Upper lobe of right lung (tissue), 1 donor: ENCODE data around the gene CCN2. TPM values are rescaled to one million over a fixed set of nuclear protein-coding genes. Genes with fewer than 3 reads are reported as not detected.

Source experiments
- ATAC-seq: fragments of 200-7000 bp; cut with Tn5 transposase; one replicate; pipeline ENCODE4 v1.9.1; 2020; ENCODE audit warnings: mild to moderate bottlenecking, moderate library complexity
- DNase-seq: peaks from one replicate; pipeline ENCODE4 v3.0.0-alpha.2; 2020
- H3K27ac ChIP-seq: fragments of 200-600 bp; one replicate; pipeline ENCODE4 v1.8.0; 2022
- H3K27me3 ChIP-seq: fragments of 200-600 bp; one replicate; pipeline ENCODE4 v1.8.0; 2022; ENCODE audit warnings: mild to moderate bottlenecking
- H3K36me3 ChIP-seq: fragments of 200-600 bp; one replicate; pipeline ENCODE4 v1.8.0; 2022
- H3K4me1 ChIP-seq: fragments of 200-600 bp; one replicate; pipeline ENCODE4 v1.8.0; 2022
- H3K4me3 ChIP-seq: fragments of 200-600 bp; one replicate; pipeline ENCODE4 v1.8.0; 2022; ENCODE audit warnings: mild to moderate bottlenecking
- H3K9me3 ChIP-seq: fragments of 200-600 bp; one replicate; pipeline ENCODE4 v1.8.0; 2022
- intact Hi-C: fragments of 100-400 bp; cut with DNase I; formaldehyde crosslinking; loops from one replicate; pipeline ENCODE4 v1.11.0; 2022
- total RNA-seq: library from RNA; stranded (reverse); fragmentation: NEBNext Ultra II Directional; extraction: Animal tissue kit (Norgen Biotek cat#: 25700); gene quantifications from one replicate; pipeline ENCODE4 v1.2.1, GENCODE V29; 2021
- TF ChIP-seq, protein P1 (sequence below): fragments of 200-600 bp; IDR thresholded peaks from one replicate; pipeline ENCODE4 v1.8.0; 2022; ENCODE audit warnings: antibody characterized with exemption
- donor health status: DM: no; HTN: yes; CAD: no; lungs with severe emphysema.

The CCN2 gene
- total RNA-seq, 1 donor from 2014 or later, result 229 TPM

DNA sequence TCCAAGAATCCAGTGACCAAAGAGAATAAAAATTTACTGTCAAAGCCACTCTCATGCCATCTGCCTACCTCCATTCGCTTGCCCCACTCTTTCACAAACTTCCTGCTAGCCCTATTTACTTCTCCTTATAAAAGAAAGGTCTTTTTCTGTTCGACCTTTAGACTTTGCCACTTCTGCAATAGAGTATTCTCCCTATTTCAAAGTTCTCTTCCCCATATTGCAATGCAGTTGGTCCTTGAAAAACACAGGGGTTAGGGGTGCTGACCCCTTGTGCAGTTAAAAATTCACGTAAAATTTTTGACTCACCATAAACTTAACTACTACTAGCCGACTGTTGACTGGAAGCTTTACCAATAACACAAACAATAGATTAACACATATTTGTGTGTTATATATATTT is 15.0 kb downstream of the CCN2 start:
- H3K9me3 ChIP-seq, result no peaks in the 10 kb centered on the region
- no peak overlapping the region for H3K4me3 ChIP-seq
- H3K4me1 ChIP-seq, result no peaks in the 10 kb centered on the region
- no peaks in the 10 kb centered on the region for H3K36me3 ChIP-seq
- H3K27me3 ChIP-seq, result no peaks in the 10 kb centered on the region
- TF ChIP-seq, protein P1, sequence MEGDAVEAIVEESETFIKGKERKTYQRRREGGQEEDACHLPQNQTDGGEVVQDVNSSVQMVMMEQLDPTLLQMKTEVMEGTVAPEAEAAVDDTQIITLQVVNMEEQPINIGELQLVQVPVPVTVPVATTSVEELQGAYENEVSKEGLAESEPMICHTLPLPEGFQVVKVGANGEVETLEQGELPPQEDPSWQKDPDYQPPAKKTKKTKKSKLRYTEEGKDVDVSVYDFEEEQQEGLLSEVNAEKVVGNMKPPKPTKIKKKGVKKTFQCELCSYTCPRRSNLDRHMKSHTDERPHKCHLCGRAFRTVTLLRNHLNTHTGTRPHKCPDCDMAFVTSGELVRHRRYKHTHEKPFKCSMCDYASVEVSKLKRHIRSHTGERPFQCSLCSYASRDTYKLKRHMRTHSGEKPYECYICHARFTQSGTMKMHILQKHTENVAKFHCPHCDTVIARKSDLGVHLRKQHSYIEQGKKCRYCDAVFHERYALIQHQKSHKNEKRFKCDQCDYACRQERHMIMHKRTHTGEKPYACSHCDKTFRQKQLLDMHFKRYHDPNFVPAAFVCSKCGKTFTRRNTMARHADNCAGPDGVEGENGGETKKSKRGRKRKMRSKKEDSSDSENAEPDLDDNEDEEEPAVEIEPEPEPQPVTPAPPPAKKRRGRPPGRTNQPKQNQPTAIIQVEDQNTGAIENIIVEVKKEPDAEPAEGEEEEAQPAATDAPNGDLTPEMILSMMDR, result no peak
- DNase-seq (no peak), ATAC-seq (no peak)
- intact Hi-C loops, result no loop called here
- H3K27ac ChIP-seq, result no peak overlapping the region

DNA sequence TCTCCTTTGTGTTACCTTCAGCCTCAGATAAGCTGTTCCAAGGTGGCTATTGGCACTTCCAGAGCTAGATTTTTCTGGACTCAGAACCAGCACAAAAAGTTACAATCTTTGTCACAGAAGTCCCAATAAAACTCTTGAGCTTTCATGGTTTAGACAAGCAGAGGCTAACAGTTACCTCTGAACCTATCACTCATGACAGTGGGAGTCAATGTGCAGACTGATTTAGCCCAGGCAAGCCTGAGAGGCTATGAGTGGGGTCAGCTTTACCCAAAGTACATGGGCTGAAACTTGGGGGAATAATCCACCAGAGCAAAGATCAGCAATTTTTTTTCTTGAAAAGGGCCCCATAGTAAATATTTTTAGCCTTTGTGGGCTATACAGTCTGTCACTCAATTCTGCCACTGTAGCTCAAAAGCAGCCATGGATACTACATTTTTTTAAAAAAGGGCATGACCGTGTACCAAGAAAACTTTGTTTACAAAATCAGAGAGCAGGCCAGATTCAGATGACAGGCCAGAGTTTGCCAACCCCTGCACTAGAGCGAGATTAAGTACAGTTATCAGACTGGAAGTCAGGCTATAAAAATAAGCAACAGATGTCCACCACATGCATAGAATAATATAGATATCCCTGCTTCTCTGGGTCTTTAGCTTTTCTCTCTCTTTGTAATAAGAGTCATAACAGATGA is 20.0 kb downstream of the CCN2 start:
- DNase-seq, result no peak
- H3K36me3 ChIP-seq, result no peaks in the 10 kb centered on the region
- H3K27ac ChIP-seq, result no peak overlapping the region
- no peaks in the 10 kb centered on the region for H3K27me3 ChIP-seq
- H3K4me1 ChIP-seq, result no peaks in the 10 kb centered on the region
- intact Hi-C loops, result no loop called here
- TF ChIP-seq, protein P1, result no peak
- H3K4me3 ChIP-seq, result no peak overlapping the region
- H3K9me3 ChIP-seq, result no peaks in the 10 kb centered on the region
- no peak for ATAC-seq

DNA sequence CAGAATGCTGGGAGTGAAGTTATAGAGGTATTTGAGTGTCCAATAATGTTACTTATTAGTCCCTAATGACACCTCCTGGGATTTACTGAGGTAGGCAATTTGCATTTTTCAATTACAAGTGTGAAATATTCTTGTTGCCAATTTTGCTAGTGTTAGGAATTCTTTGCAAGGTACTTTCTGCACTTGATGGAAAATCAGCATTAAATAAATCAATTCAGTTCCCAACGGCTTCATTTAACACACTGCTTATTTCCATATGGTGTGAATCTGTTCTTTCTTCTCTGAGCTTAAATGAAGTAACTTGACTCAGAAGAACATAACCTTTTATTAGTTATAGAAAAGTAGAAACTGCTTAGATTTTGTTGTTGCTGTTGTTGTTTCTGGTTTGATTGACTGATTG is 21.2 kb downstream of the CCN2 start:
- intact Hi-C loops, result loop anchor here (10.0 kb wide), 2 partner anchors 235 to 285 kb away; no protein-coding TSS in a partner anchor
- TF ChIP-seq, protein P1, result no peak

DNA sequence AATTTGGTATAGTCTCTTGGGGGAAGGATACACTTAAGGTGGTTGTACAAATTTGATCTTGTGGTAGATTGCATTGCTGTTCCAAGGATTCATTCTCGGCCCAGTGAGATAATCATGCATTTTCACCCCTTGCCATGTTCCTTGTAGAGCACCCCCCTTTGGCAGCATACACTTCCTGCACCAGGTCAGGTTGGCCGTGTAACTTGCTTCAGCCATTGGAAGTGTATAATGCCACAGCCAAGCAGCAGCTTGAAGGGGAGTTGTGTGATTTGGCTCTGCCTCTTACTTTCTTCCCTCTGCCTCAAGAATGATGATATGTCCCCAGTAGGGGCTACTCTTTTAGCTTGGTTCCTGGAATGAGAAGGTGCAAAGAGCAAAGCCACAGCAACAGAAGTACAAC is 21.9 kb downstream of the CCN2 start:
- intact Hi-C loops, result loop anchor here (10.0 kb wide), 2 partner anchors 236 to 286 kb away; no protein-coding TSS in a partner anchor
- no peak overlapping the region for H3K4me3 ChIP-seq
- ATAC-seq (peak; percentile 28), DNase-seq (no peak)
- no peaks in the 10 kb centered on the region for H3K27me3 ChIP-seq
- H3K27ac ChIP-seq, result no peak overlapping the region
- no peaks in the 10 kb centered on the region for H3K36me3 ChIP-seq
- TF ChIP-seq, protein P1, result peak; percentile 6
- no peaks in the 10 kb centered on the region for H3K4me1 ChIP-seq
- no peaks in the 10 kb centered on the region for H3K9me3 ChIP-seq

More for the DNA sequence above, 21.2 kb downstream of the CCN2 start:
- no peaks in the 10 kb centered on the region for H3K27me3 ChIP-seq
- H3K4me3 ChIP-seq, result no peak overlapping the region
- H3K9me3 ChIP-seq, result no peaks in the 10 kb centered on the region
- no peaks in the 10 kb centered on the region for H3K36me3 ChIP-seq
- ATAC-seq (no peak), DNase-seq (no peak)
- no peak overlapping the region for H3K27ac ChIP-seq
- H3K4me1 ChIP-seq, result no peaks in the 10 kb centered on the region

DNA sequence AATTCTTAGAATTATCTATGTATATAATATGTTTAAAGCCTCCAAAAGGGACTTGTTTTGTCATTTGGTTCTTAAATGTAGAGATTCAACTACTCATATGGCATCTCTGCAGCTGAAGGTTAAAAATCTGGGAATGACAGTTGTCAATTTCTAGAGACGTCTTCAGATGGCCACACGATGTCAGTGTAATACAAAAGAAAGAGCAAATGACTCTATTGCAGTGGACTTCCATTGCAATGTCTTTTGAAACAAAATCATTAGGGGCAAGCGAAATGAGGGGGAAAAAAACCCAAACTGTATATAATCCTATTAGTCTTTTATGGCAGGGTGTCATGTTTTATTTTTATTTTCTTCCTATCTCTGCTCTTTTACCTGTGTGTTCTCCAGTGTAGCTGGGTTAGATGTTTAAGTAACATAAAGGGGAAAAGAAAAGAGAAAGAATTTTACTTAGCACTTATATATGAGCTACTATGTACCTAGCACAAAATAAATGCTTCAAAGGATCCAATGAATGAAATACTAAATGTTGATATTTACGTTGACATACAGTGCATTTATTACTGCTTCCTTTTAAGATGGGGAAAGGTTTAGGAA is 26.2 kb downstream of the CCN2 start:
- Histone ChIP-seq H3K4me1 (no peaks in the 10 kb centered on the region), H3K9me3 (no peaks in the 10 kb centered on the region), H3K27me3 (no peaks in the 10 kb centered on the region), H3K4me3 (no peak overlapping the region), H3K36me3 (no peaks in the 10 kb centered on the region), H3K27ac (no peak overlapping the region)
- TF ChIP-seq, protein P1, result peak; percentile 62
- peak; percentile 57 for ATAC-seq
- intact Hi-C loops, result loop anchor here (10.0 kb wide), 2 partner anchors 240 to 290 kb away; no protein-coding TSS in a partner anchor
- no peak for DNase-seq
